Posterior cingulate gyrus (tissue), 11 donors: ENCODE results near the gene PCTP.

Experiments
- DNase-seq, 10 donors: peaks; one replicate each; pipeline versions ENCODE4 v3.0.0 to v3.0.0-alpha.2; 2020 to 2021; ENCODE audit warnings: mixed read lengths in 3 of 10
- intact Hi-C: fragments of 100-400 bp; cut with DNase I; formaldehyde crosslinking; loops from one replicate; pipeline ENCODE4 v1.15.1; 2023

The PCTP gene

GRCh38 chr17:55784666-55785065 is 33.8 kb downstream of the PCTP start:
- DNase-seq: no peak
- intact Hi-C loops: no loop called here

GRCh38 chr17:55785181-55785580 is 34.3 kb downstream of the PCTP start:
- DNase-seq: no peak
- intact Hi-C loops: no loop called here

GRCh38 chr17:55793272-55793671 is 42.4 kb downstream of the PCTP start:
- intact Hi-C loops: no loop called here
- no peak for DNase-seq

GRCh38 chr17:55794725-55795482 is 44.1 kb downstream of the PCTP start:
- DNase-seq: no peak
- intact Hi-C loops: no loop called here

GRCh38 chr17:55806745-55807495 is 56.1 kb downstream of the PCTP start:
- intact Hi-C loops: no loop called here
- no peak for DNase-seq

GRCh38 chr17:55811536-55811935 is 60.7 kb downstream of the PCTP start:
- intact Hi-C loops: no loop called here
- DNase-seq: no peak

- no peak for DNase-seq
- intact Hi-C loops: no loop called here
These were observed 61.5 kb downstream of the PCTP start for GRCh38 chr17:55812323-55812722.

- intact Hi-C loops: no loop called here
These were observed 63.1 kb downstream of the PCTP start for GRCh38 chr17:55813944-55814343.

GRCh38 chr17:55814377-55814776 is 63.5 kb downstream of the PCTP start:
- DNase-seq: no peak
- intact Hi-C loops: no loop called here

More at GRCh38 chr17:55813944-55814343, 63.1 kb downstream of the PCTP start:
- DNase-seq: no peak

GRCh38 chr17:55816532-55817396 is 65.9 kb downstream of the PCTP start:
- intact Hi-C loops: no loop called here
- DNase-seq: no peak

- no peak for DNase-seq
- intact Hi-C loops: no loop called here
These were observed 66.5 kb downstream of the PCTP start for GRCh38 chr17:55817397-55817709.

GRCh38 chr17:55818026-55818425 is 67.2 kb downstream of the PCTP start:
- no peak for DNase-seq
- intact Hi-C loops: no loop called here

- DNase-seq: no peak
- intact Hi-C loops: no loop called here
These were observed 67.9 kb downstream of the PCTP start for GRCh38 chr17:55818451-55819375.

- intact Hi-C loops: no loop called here
- no peak for DNase-seq
These were observed 69.8 kb downstream of the PCTP start for GRCh38 chr17:55820675-55821074.

GRCh38 chr17:55822028-55822427 is 71.2 kb downstream of the PCTP start:
- no peak for DNase-seq
- intact Hi-C loops: no loop called here

GRCh38 chr17:55825213-55825612 is 74.4 kb downstream of the PCTP start:
- intact Hi-C loops: no loop called here
- no peak for DNase-seq
